Glutamatergic neuron (in vitro differentiated cells): ENCODE results near the gene PRKCA. TPM values are rescaled to one million over a fixed set of nuclear protein-coding genes. Genes with fewer than 3 reads are reported as not detected.

Experiments used
- DNase-seq: peaks from one replicate; pipeline ENCODE4 v3.0.0; 2022
- H3K27ac Mint-ChIP-seq: one replicate; pipeline ENCODE4 v1.8.0; 2020; ENCODE audit warnings: mild to moderate bottlenecking, mixed read lengths, inconsistent platforms; ENCODE audit not compliant: unreplicated experiment
- H3K27me3 Mint-ChIP-seq: one replicate; pipeline ENCODE4 v1.8.0; 2020; ENCODE audit warnings: mild to moderate bottlenecking, moderate library complexity, mixed read lengths, inconsistent platforms; ENCODE audit not compliant: unreplicated experiment
- H3K36me3 Mint-ChIP-seq: one replicate; pipeline ENCODE4 v1.8.0; 2020; ENCODE audit warnings: mild to moderate bottlenecking, mixed read lengths, inconsistent platforms; ENCODE audit not compliant: unreplicated experiment
- H3K4me1 Mint-ChIP-seq: one replicate; pipeline ENCODE4 v1.8.0; 2020; ENCODE audit warnings: mild to moderate bottlenecking, low read depth, mixed read lengths, inconsistent platforms; ENCODE audit not compliant: unreplicated experiment
- H3K4me3 Mint-ChIP-seq: one replicate; pipeline ENCODE4 v1.8.0; 2020; ENCODE audit warnings: mild to moderate bottlenecking, mixed read lengths, inconsistent platforms; ENCODE audit not compliant: unreplicated experiment
- H3K9me3 Mint-ChIP-seq: one replicate; pipeline ENCODE4 v1.8.0; 2020; ENCODE audit warnings: mild to moderate bottlenecking, moderate library complexity, mixed read lengths, inconsistent platforms; ENCODE audit not compliant: unreplicated experiment
- total RNA-seq: library from RNA; stranded (reverse); fragmentation: NEBNext Ultra II Directional; extraction: Animal tissue kit (Norgen Biotek cat#: 25700); gene quantifications from one replicate; pipeline ENCODE4 v1.2.1, GENCODE V29; 2021; ENCODE audit not compliant: unreplicated experiment
- TF ChIP-seq, protein P1 (sequence below): fragments of 200-600 bp; sonication (generic); IDR thresholded peaks from one replicate; pipeline ENCODE4 v1.5.0; 2021; ENCODE audit not compliant: partially characterized antibody, unreplicated experiment

Gene PRKCA
- total RNA-seq, 1 donor from 2014 or later, result 2.2 TPM

DNA sequence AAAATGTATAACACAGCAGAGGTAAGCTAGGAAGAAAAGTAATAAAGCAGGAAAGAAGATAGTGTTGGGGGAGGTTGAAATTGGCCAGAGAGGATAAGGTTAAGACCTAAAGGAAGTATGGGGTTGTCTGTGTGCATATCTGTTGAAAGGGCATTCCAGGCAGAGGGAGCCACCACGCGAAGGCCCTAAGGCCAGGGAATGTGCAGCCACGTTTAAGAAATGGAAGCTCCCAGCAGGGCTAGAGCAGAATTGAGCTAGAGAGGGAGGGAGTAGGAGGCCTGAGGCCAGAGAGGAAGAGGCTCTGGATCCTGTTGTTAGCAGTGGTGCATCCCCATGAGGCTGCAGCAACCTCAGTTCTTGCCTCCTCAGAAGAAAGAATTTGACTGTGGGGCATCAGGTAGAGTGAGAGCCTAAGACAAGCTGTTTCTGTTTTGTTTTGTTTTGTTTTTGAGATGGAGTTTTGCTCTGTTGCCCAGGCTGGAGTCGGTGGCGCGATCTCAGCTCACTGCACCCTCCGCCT, 473.5 kb downstream of the PRKCA start:
- no peaks in the 10 kb centered on the region for H3K9me3 Mint-ChIP-seq
- no peak for DNase-seq
- no peak overlapping the region for H3K27ac Mint-ChIP-seq
- peaks cover 9% of the 10 kb centered on the region for H3K4me1 Mint-ChIP-seq
- H3K36me3 Mint-ChIP-seq, result no peaks in the 10 kb centered on the region
- TF ChIP-seq, protein P1, sequence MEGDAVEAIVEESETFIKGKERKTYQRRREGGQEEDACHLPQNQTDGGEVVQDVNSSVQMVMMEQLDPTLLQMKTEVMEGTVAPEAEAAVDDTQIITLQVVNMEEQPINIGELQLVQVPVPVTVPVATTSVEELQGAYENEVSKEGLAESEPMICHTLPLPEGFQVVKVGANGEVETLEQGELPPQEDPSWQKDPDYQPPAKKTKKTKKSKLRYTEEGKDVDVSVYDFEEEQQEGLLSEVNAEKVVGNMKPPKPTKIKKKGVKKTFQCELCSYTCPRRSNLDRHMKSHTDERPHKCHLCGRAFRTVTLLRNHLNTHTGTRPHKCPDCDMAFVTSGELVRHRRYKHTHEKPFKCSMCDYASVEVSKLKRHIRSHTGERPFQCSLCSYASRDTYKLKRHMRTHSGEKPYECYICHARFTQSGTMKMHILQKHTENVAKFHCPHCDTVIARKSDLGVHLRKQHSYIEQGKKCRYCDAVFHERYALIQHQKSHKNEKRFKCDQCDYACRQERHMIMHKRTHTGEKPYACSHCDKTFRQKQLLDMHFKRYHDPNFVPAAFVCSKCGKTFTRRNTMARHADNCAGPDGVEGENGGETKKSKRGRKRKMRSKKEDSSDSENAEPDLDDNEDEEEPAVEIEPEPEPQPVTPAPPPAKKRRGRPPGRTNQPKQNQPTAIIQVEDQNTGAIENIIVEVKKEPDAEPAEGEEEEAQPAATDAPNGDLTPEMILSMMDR, result no peak
- H3K4me3 Mint-ChIP-seq, result no peak overlapping the region
- H3K27me3 Mint-ChIP-seq, result no peaks in the 10 kb centered on the region

GRCh38 chr17:66776999-66777688, 474.7 kb downstream of the PRKCA start:
- Mint-ChIP-seq H3K4me1 (peaks cover 11% of the 10 kb centered on the region), H3K27ac (no peak overlapping the region), H3K9me3 (no peaks in the 10 kb centered on the region), H3K27me3 (no peaks in the 10 kb centered on the region), H3K36me3 (no peaks in the 10 kb centered on the region), H3K4me3 (no peak overlapping the region)
- DNase-seq, result no peak
- TF ChIP-seq, protein P1, result no peak

DNA sequence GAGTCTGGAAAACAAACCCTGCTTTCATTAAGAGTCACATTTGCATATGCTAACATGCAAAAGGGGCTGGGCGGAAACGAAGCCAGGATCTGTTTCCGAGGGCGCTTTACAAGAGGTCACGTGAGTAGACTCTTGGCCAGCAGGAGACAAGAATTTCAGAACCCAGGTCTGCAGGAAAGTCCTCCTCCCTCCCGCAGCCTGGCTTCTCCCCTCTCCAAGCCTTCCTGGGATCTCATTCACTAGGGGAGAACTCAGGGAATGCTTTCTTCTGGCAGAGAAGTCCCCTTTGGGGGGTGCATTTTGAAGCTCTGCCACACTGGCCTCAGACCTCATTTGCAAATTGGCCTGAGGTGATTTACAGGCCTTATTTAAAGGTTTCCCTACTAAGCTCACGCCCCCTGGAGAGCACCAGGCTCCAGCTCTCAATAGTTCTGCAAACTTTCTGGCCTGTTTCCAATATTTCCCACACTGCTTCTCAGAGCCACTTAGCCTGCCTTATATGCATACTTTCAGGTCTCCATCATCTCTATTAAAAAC, 475.3 kb downstream of the PRKCA start:
- TF ChIP-seq, protein P1, result no peak
- no peak overlapping the region for H3K27ac Mint-ChIP-seq
- DNase-seq, result no peak
- H3K36me3 Mint-ChIP-seq, result no peaks in the 10 kb centered on the region
- no peaks in the 10 kb centered on the region for H3K27me3 Mint-ChIP-seq
- H3K4me1 Mint-ChIP-seq, result peaks cover 12% of the 10 kb centered on the region
- H3K4me3 Mint-ChIP-seq, result no peak overlapping the region
- H3K9me3 Mint-ChIP-seq, result no peaks in the 10 kb centered on the region

DNA sequence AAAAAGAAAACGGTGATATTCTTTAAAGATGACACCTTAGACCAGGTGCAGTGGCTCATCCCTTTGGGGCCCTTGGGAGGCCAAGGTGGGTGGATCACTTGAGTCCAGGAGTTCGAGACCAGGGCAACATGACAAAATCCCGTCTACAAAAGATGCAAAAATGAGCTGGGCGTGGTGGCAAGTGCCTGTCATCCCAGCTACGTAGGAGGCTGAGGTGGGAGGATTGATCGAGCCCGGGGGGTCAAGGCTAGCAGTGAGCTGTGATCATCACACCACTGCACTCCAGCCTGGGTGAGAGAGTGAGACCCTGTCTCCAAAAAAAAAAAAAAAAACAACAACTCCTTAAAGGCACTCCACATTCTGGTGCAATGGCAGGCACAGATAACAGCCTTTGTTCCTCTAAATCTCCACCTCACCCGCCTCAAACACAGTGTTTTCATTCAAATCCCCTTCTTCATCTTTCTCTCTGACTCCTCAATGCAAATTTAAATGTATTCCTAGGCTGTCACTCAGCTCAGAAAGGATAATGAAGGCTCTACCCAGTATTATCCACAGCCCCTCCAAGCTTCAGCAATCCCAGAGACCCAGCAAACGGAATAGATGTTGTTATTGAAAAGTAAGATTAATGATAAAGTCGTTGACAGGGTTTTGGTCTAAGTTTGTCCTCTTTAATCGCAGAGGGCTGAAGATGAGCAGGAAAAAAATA, 476.3 kb downstream of the PRKCA start:
- no peak overlapping the region for H3K27ac Mint-ChIP-seq
- DNase-seq, result no peak
- H3K4me1 Mint-ChIP-seq, result peaks cover 12% of the 10 kb centered on the region
- no peaks in the 10 kb centered on the region for H3K9me3 Mint-ChIP-seq
- H3K36me3 Mint-ChIP-seq, result no peaks in the 10 kb centered on the region
- TF ChIP-seq, protein P1, result no peak
- H3K4me3 Mint-ChIP-seq, result no peak overlapping the region
- H3K27me3 Mint-ChIP-seq, result no peaks in the 10 kb centered on the region

- H3K36me3 Mint-ChIP-seq, result no peaks in the 10 kb centered on the region
These were observed 476.8 kb downstream of the PRKCA start for GRCh38 chr17:66779237-66779606.

More at GRCh38 chr17:66779237-66779606, 476.8 kb downstream of the PRKCA start:
- TF ChIP-seq, protein P1, result no peak
- no peak overlapping the region for H3K4me3 Mint-ChIP-seq
- no peaks in the 10 kb centered on the region for H3K27me3 Mint-ChIP-seq
- no peaks in the 10 kb centered on the region for H3K9me3 Mint-ChIP-seq
- DNase-seq, result no peak
- H3K27ac Mint-ChIP-seq, result no peak overlapping the region
- peaks cover 12% of the 10 kb centered on the region for H3K4me1 Mint-ChIP-seq
